Endothelial cell (in vitro differentiated cells): Measurements from ENCODE around the gene PLEKHM2. TPM values are rescaled to one million over a fixed set of nuclear protein-coding genes. Genes with fewer than 3 reads are reported as not detected.

Experiments
- DNase-seq: peaks from one replicate; pipeline ENCODE4 v3.0.0; 2021; ENCODE audit warnings: low spot score
- H3K27ac Mint-ChIP-seq: one replicate; pipeline ENCODE4 v1.8.0; 2021; ENCODE audit warnings: mixed read lengths, inconsistent platforms; ENCODE audit not compliant: unreplicated experiment
- H3K27me3 Mint-ChIP-seq: one replicate; pipeline ENCODE4 v1.8.0; 2021; ENCODE audit warnings: mild to moderate bottlenecking, moderate library complexity, mixed read lengths, inconsistent platforms; ENCODE audit not compliant: unreplicated experiment
- H3K36me3 Mint-ChIP-seq: one replicate; pipeline ENCODE4 v1.8.0; 2021; ENCODE audit warnings: mild to moderate bottlenecking, low read depth, mixed read lengths, inconsistent platforms; ENCODE audit not compliant: unreplicated experiment
- H3K4me1 Mint-ChIP-seq: one replicate; pipeline ENCODE4 v1.8.0; 2021; ENCODE audit warnings: mild to moderate bottlenecking, mixed read lengths, inconsistent platforms; ENCODE audit not compliant: unreplicated experiment
- H3K4me3 Mint-ChIP-seq: one replicate; pipeline ENCODE4 v1.8.0; 2021; ENCODE audit warnings: mild to moderate bottlenecking, mixed read lengths, inconsistent platforms; ENCODE audit not compliant: unreplicated experiment
- H3K9me3 Mint-ChIP-seq: one replicate; pipeline ENCODE4 v1.8.0; 2021; ENCODE audit warnings: mixed read lengths, inconsistent platforms; ENCODE audit not compliant: unreplicated experiment
- total RNA-seq: library from RNA; stranded (reverse); fragmentation: NEBNext Ultra II Directional; extraction: Animal tissue kit (Norgen Biotek cat#: 25700); gene quantifications from one replicate; pipeline ENCODE4 v1.2.1, GENCODE V29; 2021; ENCODE audit not compliant: unreplicated experiment
- TF ChIP-seq, protein P1 (sequence below): fragments of 200-600 bp; sonication (generic); IDR thresholded peaks from one replicate; pipeline ENCODE4 v1.5.0; 2021; ENCODE audit warnings: antibody characterized with exemption; ENCODE audit not compliant: unreplicated experiment

Gene PLEKHM2
- total RNA-seq, 1 donor from 2014 or later: 82.3 TPM

DNA sequence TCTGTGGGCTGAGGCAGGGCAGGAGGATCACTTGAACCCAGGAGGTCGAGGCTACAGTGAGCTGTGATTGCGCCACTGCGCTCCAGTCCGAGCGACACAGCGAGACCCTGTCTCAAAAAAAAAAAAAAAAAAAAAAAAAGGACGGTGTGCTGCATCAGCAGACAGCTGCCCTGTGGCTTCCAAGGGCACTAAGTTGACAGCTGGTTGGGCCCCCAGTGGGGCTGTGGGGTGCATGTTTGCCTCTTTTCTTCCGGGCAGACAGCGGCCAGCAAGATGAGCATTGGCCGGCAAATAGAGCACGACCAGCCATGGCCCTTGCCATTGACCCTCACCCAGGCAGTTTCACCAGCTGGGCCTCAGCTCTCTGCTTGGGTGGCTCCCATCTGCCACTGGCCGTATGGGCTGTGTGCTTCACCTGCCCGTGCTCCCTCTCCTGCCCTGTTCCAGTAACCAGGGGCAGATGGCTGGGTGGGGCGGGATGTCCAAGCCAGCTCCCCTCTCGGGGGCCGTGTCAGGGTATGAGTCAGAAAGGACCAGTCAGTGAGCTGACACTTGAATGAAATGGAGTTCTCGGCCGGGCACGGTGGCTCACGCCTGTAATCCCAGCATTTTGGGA, 39.6 kb downstream of the PLEKHM2 start:
- H3K36me3 Mint-ChIP-seq: peaks cover 23% of the 10 kb centered on the region

DNA sequence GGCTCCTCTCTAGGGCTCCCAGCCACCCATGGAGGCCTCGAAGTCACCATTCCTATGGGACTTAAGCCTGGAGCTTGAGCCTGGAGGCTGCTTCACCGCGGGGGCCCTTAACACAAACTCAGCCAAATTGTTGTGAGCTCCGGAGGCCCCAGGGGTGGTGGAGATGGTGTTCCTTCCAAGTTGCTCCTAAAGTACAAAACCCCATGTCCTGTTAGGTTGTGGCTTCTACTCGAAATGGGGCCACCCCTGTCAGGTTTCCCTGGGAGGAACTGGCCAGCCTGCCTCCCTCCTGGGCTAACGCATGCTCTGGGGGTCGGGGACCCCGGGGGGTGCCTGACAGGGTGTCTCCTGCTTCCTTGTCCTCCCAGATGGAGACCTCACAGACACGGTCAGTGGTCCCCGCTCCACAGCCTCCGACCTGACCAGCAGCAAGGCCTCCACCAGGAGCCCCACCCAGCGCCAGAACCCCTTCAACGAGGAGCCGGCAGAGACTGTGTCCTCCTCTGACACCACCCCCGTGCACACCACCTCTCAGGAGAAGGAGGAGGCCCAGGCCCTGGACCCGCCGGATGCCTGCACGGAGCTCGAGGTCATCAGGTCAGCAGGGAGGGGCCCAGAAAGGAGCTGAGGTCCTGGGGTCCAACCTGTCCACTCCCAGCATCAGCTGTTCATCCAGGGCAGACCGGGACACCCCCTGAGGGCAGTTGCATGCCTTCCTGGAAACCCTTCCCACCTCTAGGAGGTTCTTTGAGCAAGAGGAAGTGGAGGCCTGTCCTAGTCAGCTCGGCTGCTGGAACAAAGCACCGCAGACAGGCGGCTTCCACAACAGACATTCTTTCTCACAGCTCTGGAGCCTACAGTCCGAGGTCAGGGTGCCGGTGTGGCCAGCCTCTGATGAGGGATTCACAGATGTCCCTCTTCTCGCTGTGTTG, 41.1 kb downstream of the PLEKHM2 start:
- H3K27ac Mint-ChIP-seq: no peak overlapping the region
- DNase-seq: no peak
- TF ChIP-seq, protein P1, sequence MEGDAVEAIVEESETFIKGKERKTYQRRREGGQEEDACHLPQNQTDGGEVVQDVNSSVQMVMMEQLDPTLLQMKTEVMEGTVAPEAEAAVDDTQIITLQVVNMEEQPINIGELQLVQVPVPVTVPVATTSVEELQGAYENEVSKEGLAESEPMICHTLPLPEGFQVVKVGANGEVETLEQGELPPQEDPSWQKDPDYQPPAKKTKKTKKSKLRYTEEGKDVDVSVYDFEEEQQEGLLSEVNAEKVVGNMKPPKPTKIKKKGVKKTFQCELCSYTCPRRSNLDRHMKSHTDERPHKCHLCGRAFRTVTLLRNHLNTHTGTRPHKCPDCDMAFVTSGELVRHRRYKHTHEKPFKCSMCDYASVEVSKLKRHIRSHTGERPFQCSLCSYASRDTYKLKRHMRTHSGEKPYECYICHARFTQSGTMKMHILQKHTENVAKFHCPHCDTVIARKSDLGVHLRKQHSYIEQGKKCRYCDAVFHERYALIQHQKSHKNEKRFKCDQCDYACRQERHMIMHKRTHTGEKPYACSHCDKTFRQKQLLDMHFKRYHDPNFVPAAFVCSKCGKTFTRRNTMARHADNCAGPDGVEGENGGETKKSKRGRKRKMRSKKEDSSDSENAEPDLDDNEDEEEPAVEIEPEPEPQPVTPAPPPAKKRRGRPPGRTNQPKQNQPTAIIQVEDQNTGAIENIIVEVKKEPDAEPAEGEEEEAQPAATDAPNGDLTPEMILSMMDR: no peak
- peaks cover 32% of the 10 kb centered on the region for H3K36me3 Mint-ChIP-seq
- no peaks in the 10 kb centered on the region for H3K9me3 Mint-ChIP-seq
- H3K4me1 Mint-ChIP-seq: peaks cover 7% of the 10 kb centered on the region
- peaks cover 5% of the 10 kb centered on the region for H3K27me3 Mint-ChIP-seq
- no peak overlapping the region for H3K4me3 Mint-ChIP-seq

More for the DNA sequence above, 39.6 kb downstream of the PLEKHM2 start:
- Mint-ChIP-seq H3K4me1 (peaks cover 7% of the 10 kb centered on the region), H3K9me3 (no peaks in the 10 kb centered on the region), H3K27ac (no peak overlapping the region), H3K4me3 (no peak overlapping the region), H3K27me3 (peaks cover 5% of the 10 kb centered on the region)
- DNase-seq: no peak
- TF ChIP-seq, protein P1: no peak

DNA sequence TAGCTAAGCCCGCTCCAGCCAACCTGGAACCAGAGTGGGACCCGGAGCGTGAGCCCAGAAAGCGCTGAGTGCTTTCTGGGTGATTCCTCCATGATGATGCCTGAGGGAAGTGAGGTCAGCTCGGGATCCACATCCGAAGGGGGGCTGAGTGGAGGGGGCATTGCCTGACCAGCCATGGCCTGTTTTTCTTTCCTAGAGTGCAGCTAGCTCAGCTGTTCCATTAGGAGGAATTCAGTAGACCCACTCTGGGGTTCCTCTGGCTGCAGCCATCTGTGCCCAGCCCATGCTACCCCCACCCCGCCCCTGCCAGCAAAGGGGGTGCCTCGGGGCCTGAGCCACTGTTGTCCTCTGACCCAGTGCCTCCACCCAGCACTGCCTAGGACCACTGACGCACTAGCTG, 42.4 kb downstream of the PLEKHM2 start:
- no peaks in the 10 kb centered on the region for H3K9me3 Mint-ChIP-seq
- peaks cover 5% of the 10 kb centered on the region for H3K27me3 Mint-ChIP-seq
- peaks cover 32% of the 10 kb centered on the region for H3K36me3 Mint-ChIP-seq
- no peaks in the 10 kb centered on the region for H3K4me1 Mint-ChIP-seq
- H3K4me3 Mint-ChIP-seq: no peak overlapping the region
- H3K27ac Mint-ChIP-seq: no peak overlapping the region
- no peak for DNase-seq
- TF ChIP-seq, protein P1: no peak

DNA sequence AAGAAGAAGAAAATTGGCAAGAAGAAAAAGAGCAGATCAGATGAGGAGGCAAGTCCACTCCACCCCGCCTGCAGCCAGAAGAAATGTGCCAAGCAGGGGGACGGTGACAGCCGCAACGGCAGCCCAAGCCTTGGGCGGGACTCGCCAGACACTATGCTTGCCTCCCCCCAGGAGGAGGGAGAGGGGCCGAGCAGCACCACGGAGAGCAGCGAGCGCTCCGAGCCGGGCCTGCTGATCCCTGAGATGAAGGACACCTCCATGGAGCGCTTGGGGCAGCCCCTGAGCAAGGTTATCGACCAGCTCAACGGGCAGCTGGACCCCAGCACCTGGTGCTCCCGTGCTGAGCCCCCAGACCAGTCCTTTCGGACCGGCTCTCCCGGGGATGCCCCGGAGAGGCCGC, 42.9 kb downstream of the PLEKHM2 start:
- no peaks in the 10 kb centered on the region for H3K4me1 Mint-ChIP-seq
- no peaks in the 10 kb centered on the region for H3K9me3 Mint-ChIP-seq
- DNase-seq: no peak
- no peak overlapping the region for H3K27ac Mint-ChIP-seq
- peaks cover 32% of the 10 kb centered on the region for H3K36me3 Mint-ChIP-seq
- TF ChIP-seq, protein P1: no peak
- peaks cover 6% of the 10 kb centered on the region for H3K27me3 Mint-ChIP-seq
- H3K4me3 Mint-ChIP-seq: no peak overlapping the region

DNA sequence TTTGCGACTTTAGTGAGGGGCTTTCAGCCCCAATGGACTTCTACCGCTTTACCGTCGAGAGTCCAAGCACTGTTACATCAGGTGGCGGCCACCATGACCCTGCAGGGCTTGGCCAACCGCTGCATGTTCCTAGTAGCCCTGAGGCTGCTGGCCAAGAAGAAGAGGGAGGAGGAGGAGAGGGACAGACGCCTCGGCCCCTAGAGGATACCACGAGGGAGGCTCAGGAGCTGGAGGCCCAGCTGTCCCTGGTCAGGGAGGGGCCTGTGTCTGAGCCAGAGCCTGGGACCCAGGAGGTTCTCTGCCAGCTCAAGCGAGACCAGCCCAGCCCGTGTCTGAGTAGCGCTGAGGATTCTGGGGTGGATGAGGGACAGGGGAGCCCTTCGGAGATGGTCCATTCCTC, 43.3 kb downstream of the PLEKHM2 start:
- Mint-ChIP-seq H3K27ac (peak overlapping the region; percentile 48), H3K27me3 (peaks cover 6% of the 10 kb centered on the region), H3K4me3 (peak overlapping the region; percentile 37), H3K9me3 (no peaks in the 10 kb centered on the region), H3K4me1 (no peaks in the 10 kb centered on the region), H3K36me3 (peaks cover 34% of the 10 kb centered on the region)
- no peak for DNase-seq
- TF ChIP-seq, protein P1: no peak
